ENCODE data around the gene DVL1.

Gene DVL1

GRCh38 chr1:1326075-1326605 is 23.1 kb downstream of the DVL1 start:
- H3K9ac ChIP-seq (ENCODE audit: low read depth, low read length, poor library complexity, severe bottlenecking), result peak overlapping the region; percentile 96
- H3K27me3 ChIP-seq (ENCODE audit: insufficient read depth, low read length, poor library complexity, severe bottlenecking), result no peaks in the 10 kb centered on the region
- H4K20me1 ChIP-seq (ENCODE audit: insufficient read depth, low read length, poor library complexity, severe bottlenecking), result peaks cover 39% of the 10 kb centered on the region

GRCh38 chr1:1325288-1326074 is 23.7 kb downstream of the DVL1 start:
- Histone ChIP-seq H3K79me2 (ENCODE audit: insufficient read depth, low read length) (peaks cover 56% of the 10 kb centered on the region), H3K4me1 (ENCODE audit: insufficient read depth, low read length, poor library complexity, severe bottlenecking) (peaks cover 31% of the 10 kb centered on the region), H3K36me3 (ENCODE audit: insufficient read depth, low read length) (no peaks in the 10 kb centered on the region)

More at GRCh38 chr1:1326075-1326605, 23.1 kb downstream of the DVL1 start:
- Histone ChIP-seq H2AFZ (ENCODE audit: low read length) (no peak overlapping the region), H3K4me1 (ENCODE audit: insufficient read depth, low read length, poor library complexity, severe bottlenecking) (peaks cover 31% of the 10 kb centered on the region), H3K79me2 (ENCODE audit: insufficient read depth, low read length) (peaks cover 49% of the 10 kb centered on the region), H3K36me3 (ENCODE audit: insufficient read depth, low read length) (no peaks in the 10 kb centered on the region), H3K4me2 (ENCODE audit: low read depth, low read length, poor library complexity, severe bottlenecking) (peak overlapping the region; percentile 95), H3K9me3 (ENCODE audit: insufficient read depth, low read depth, low read length) (no peaks in the 10 kb centered on the region), H3F3A (ENCODE audit: low read depth) (no peaks in the 10 kb centered on the region), H3K4me3 (ENCODE audit: low read length, poor library complexity, severe bottlenecking) (peak overlapping the region; percentile 100), H3K9me2 (replicated peaks; ENCODE audit: low read depth, low read length) (no peaks in the 10 kb centered on the region)
- TF ChIP-seq CTCF (conservative IDR thresholded peaks at IDR 0.05; ENCODE audit: low read length) (no peak), EZH2phosphoT487 (IDR thresholded peaks at IDR 0.05; ENCODE audit: borderline replicate concordance) (no peak)

More at GRCh38 chr1:1325288-1326074, 23.7 kb downstream of the DVL1 start:
- H3K9me3 ChIP-seq (ENCODE audit: insufficient read depth, low read depth, low read length), result no peaks in the 10 kb centered on the region
- H3K9me2 ChIP-seq (replicated peaks; ENCODE audit: low read depth, low read length), result no peaks in the 10 kb centered on the region
- no peaks in the 10 kb centered on the region for H3K27me3 ChIP-seq (ENCODE audit: insufficient read depth, low read length, poor library complexity, severe bottlenecking)
- no peak for TF ChIP-seq EZH2phosphoT487 (IDR thresholded peaks at IDR 0.05; ENCODE audit: borderline replicate concordance)
- TF ChIP-seq CTCF (conservative IDR thresholded peaks at IDR 0.05; ENCODE audit: low read length), result no peak
- no peaks in the 10 kb centered on the region for H3F3A ChIP-seq (ENCODE audit: low read depth)
- H3K4me3 ChIP-seq (ENCODE audit: low read length, poor library complexity, severe bottlenecking), result peak overlapping the region; percentile 100
- H3K4me2 ChIP-seq (ENCODE audit: low read depth, low read length, poor library complexity, severe bottlenecking), result peak overlapping the region; percentile 95
- H2AFZ ChIP-seq (ENCODE audit: low read length), result peak overlapping the region; percentile 95; the same call in 1 of the 2 replicates
- H3K9ac ChIP-seq (ENCODE audit: low read depth, low read length, poor library complexity, severe bottlenecking), result peak overlapping the region; percentile 96
- H4K20me1 ChIP-seq (ENCODE audit: insufficient read depth, low read length, poor library complexity, severe bottlenecking), result peaks cover 45% of the 10 kb centered on the region
